SK-N-SH (cell line): ENCODE data around the gene ZNF24. TPM values are rescaled to one million over a fixed set of nuclear protein-coding genes. Genes with fewer than 3 reads are reported as not detected.

Experiments used
- CTCF ChIA-PET: fragments of 300-600, 350-600 bp; formaldehyde crosslinking; extraction: SDS; loops from one replicate; lab custom pipeline; 2021; lab: Yijun Ruan, JAX
- POLR2A ChIA-PET: fragments of 350-600 bp; sonication (Branson Sonifier 250); formaldehyde crosslinking; extraction: SDS; loops from one replicate; lab custom pipeline; 2020; ENCODE audit warnings: antibody characterized with exemption, inconsistent platforms; lab: Yijun Ruan, JAX
- DNase-seq: peaks from one replicate; pipeline ENCODE4 v3.0.0; 2012
- H2AFZ ChIP-seq: fragments of 200-600 bp; sonication (generic); 2 replicates; pipeline ENCODE4 v1.8.1; 2016; ENCODE audit warnings: antibody characterized with exemption, mild to moderate bottlenecking, low read depth
- H3F3A ChIP-seq: fragments of 200-600 bp; sonication (generic); replicated peaks from 2 replicates; pipeline ENCODE3; 2016; ENCODE audit warnings: antibody characterized with exemption, mild to moderate bottlenecking; ENCODE audit not compliant: insufficient read depth
- H3K27ac ChIP-seq, 2 experiments: fragments of 200-500 bp in 1 of 2; fragments of 200-600 bp in 1 of 2; sonication (Bioruptor generic) in 1 of 2; sonication (generic), shearing (Covaris generic) in 1 of 2; 2 replicates each; pipeline versions ENCODE4 v1.5.1 to v1.6.1; 2014 to 2016; ENCODE audit warnings: low read depth in 2 of 2, inconsistent platforms in 1 of 2, low read length in 1 of 2, mild to moderate bottlenecking in 1 of 2, mixed read lengths in 1 of 2
- H3K27me3 ChIP-seq: fragments of 200-600 bp; sonication (generic), shearing (Covaris generic); 2 replicates; pipeline ENCODE4 v1.6.1; 2016; ENCODE audit warnings: mixed run types; ENCODE audit not compliant: insufficient read depth
- H3K36me3 ChIP-seq, 2 experiments: fragments of 200-500 bp in 1 of 2; fragments of 200-600 bp in 1 of 2; sonication (Bioruptor generic) in 1 of 2; sonication (generic) in 1 of 2; replicated peaks in 1 of 2; 2 replicates each; pipeline versions ENCODE3 to v1.5.1; 2014 to 2016; ENCODE audit warnings: low read length in 1 of 2, mild to moderate bottlenecking in 1 of 2; ENCODE audit not compliant: insufficient read depth in 2 of 2, control insufficient read depth in 1 of 2
- H3K4me1 ChIP-seq, 2 experiments: fragments of 200-500 bp in 1 of 2; fragments of 200-600 bp in 1 of 2; sonication (Bioruptor generic) in 1 of 2; sonication (generic), shearing (Covaris generic) in 1 of 2; 2 replicates each; pipeline versions ENCODE4 v1.5.1 to v1.6.1; 2014 to 2016; ENCODE audit warnings: low read depth in 1 of 2, low read length in 1 of 2, mixed run types in 1 of 2; ENCODE audit not compliant: insufficient read depth in 2 of 2, control insufficient read depth in 1 of 2
- H3K4me2 ChIP-seq: fragments of 200-600 bp; sonication (generic), shearing (Covaris generic); 2 replicates; pipeline ENCODE4 v1.6.1; 2017; ENCODE audit warnings: mixed run types
- H3K4me3 ChIP-seq, 2 experiments: fragments of 200-500 bp in 1 of 2; fragments of 200-600 bp in 1 of 2; sonication (Bioruptor generic) in 1 of 2; sonication (generic), shearing (Covaris generic) in 1 of 2; 2 replicates each; pipeline versions ENCODE4 v1.5.1 to v1.8.1; 2014 to 2016; ENCODE audit warnings: low read depth in 2 of 2, inconsistent platforms in 1 of 2, low read length in 1 of 2, mild to moderate bottlenecking in 1 of 2, mixed read lengths in 1 of 2, moderate library complexity in 1 of 2
- H3K79me2 ChIP-seq: fragments of 200-600 bp; sonication (generic); 2 replicates; pipeline ENCODE4 v1.8.1; 2017; ENCODE audit warnings: mild to moderate bottlenecking; ENCODE audit not compliant: insufficient read depth
- H3K9ac ChIP-seq: fragments of 200-600 bp; sonication (generic); 2 replicates; pipeline ENCODE4 v1.6.1; 2017; ENCODE audit warnings: mixed run types
- H3K9me2 ChIP-seq: fragments of 200-600 bp; sonication (generic); 2 replicates; pipeline ENCODE4 v1.6.1; 2017; ENCODE audit warnings: mixed run types
- H3K9me3 ChIP-seq: fragments of 200-600 bp; sonication (generic); 2 replicates; pipeline ENCODE4 v1.6.1; 2017; ENCODE audit warnings: mixed run types, mild to moderate bottlenecking, moderate library complexity
- H4K20me1 ChIP-seq: fragments of 200-600 bp; sonication (generic); 2 replicates; pipeline ENCODE4 v1.6.1; 2017; ENCODE audit warnings: mild to moderate bottlenecking, mixed run types; ENCODE audit not compliant: insufficient read depth
- CTCF ChIP-seq: fragments of 200-600 bp; sonication (generic); IDR thresholded peaks from 2 replicates; pipeline ENCODE4 v1.6.1; 2017; ENCODE audit warnings: antibody characterized with exemption, mild to moderate bottlenecking, moderate library complexity
- ELF1 ChIP-seq: IDR thresholded peaks from 2 replicates; pipeline ENCODE4 v1.4.0; 2012
- EP300 ChIP-seq, 2 experiments: IDR thresholded peaks; 2 replicates each; pipeline versions ENCODE4 v1.4.0 to v1.6.1; 2012; ENCODE audit warnings: borderline replicate concordance in 1 of 2, low read depth in 1 of 2, low read length in 1 of 2
- FOSL2 ChIP-seq: IDR thresholded peaks from 2 replicates; pipeline ENCODE4 v1.4.0; 2012; ENCODE audit warnings: low read depth, mild to moderate bottlenecking, moderate library complexity, borderline replicate concordance
- FOXM1 ChIP-seq: IDR thresholded peaks from 2 replicates; pipeline ENCODE4 v1.4.0; 2012; ENCODE audit warnings: low read depth, mild to moderate bottlenecking
- GABPA ChIP-seq: IDR thresholded peaks from 2 replicates; pipeline ENCODE4 v1.4.0; 2012; ENCODE audit warnings: low read depth, mild to moderate bottlenecking
- JUND ChIP-seq: IDR thresholded peaks from 2 replicates; pipeline ENCODE4 v1.4.0; 2012
- MXI1 ChIP-seq: IDR thresholded peaks from 2 replicates; pipeline ENCODE4 v1.6.1; 2012; ENCODE audit warnings: mild to moderate bottlenecking, low read depth, low read length, improper control_type of control experiment
- NFIC ChIP-seq: IDR thresholded peaks from 2 replicates; pipeline ENCODE4 v1.4.0; 2012; ENCODE audit warnings: borderline replicate concordance
- POLR2AphosphoS5 ChIP-seq: IDR thresholded peaks from 2 replicates; pipeline ENCODE4 v1.6.1; 2012; ENCODE audit warnings: low read depth, low read length
- RAD21 ChIP-seq: IDR thresholded peaks from 2 replicates; pipeline ENCODE4 v1.6.1; 2012; ENCODE audit warnings: mild to moderate bottlenecking, low read length
- RCOR1 ChIP-seq: fragments of 150-350 bp; IDR thresholded peaks from 2 replicates; pipeline ENCODE4 v1.6.1; 2017; ENCODE audit warnings: antibody characterized with exemption, low read length
- RFX5 ChIP-seq: IDR thresholded peaks from 2 replicates; pipeline ENCODE4 v1.6.1; 2012; ENCODE audit warnings: mild to moderate bottlenecking, improper control_type of control experiment, low read length
- SIN3A ChIP-seq: IDR thresholded peaks from 2 replicates; pipeline ENCODE4 v1.6.1; 2012; ENCODE audit warnings: low read depth, mild to moderate bottlenecking, low read length, moderate library complexity, borderline replicate concordance
- SMC3 ChIP-seq: IDR thresholded peaks from 2 replicates; pipeline ENCODE4 v1.6.1; 2012; ENCODE audit warnings: low read depth, low read length, improper control_type of control experiment
- TCF12 ChIP-seq: IDR thresholded peaks from 2 replicates; pipeline ENCODE4 v1.4.0; 2012
- YY1 ChIP-seq: IDR thresholded peaks from 2 replicates; pipeline ENCODE4 v1.4.0; 2012; ENCODE audit warnings: low read depth, mild to moderate bottlenecking
- WGBS: methylation state at CpG from one replicate; pipeline ENCODE4 v1.1.6; 2017; ENCODE audit warnings: low lambda C conversion rate; 5-methylcytosine and 5-hydroxymethylcytosine counted together
- polyA plus RNA-seq, 3 experiments: library from polyadenylated mRNA; depleted of rRNA; stranded (reverse); fragments of >200 nt; gene quantifications; 2 replicates each; pipeline ENCODE4 v1.2.3, GENCODE V29; 2012
- TF ChIP-seq, protein P1 (sequence below): fragments of 150-350 bp; IDR thresholded peaks from 2 replicates; pipeline ENCODE4 v1.6.1; 2017; ENCODE audit warnings: antibody characterized with exemption, low read length, low read depth, borderline replicate concordance
- TF ChIP-seq, protein P2 (sequence below): IDR thresholded peaks from 2 replicates; pipeline ENCODE4 v1.4.0; 2012; ENCODE audit warnings: low read depth
- TF ChIP-seq, protein P3 (sequence below): IDR thresholded peaks from 2 replicates; pipeline ENCODE4 v1.4.0; 2012; ENCODE audit warnings: low read depth, borderline replicate concordance

The ZNF24 gene
- polyA plus RNA-seq, 1 of the 3 experiments (the other 2 are of a cell fraction), result 6.9 TPM

- Histone ChIP-seq H3K36me3 (no peaks in the 10 kb centered on the region), H3K4me1 (peaks cover 0 to 4% of the 10 kb centered on the region in 2 experiments; a peak in 1 of 4 replicates), H3K9me3 (no peaks in the 10 kb centered on the region), H3K27ac (no peak overlapping the region), H3K4me3 (no peak overlapping the region), H3K27me3 (peaks cover 5% of the 10 kb centered on the region; the same call in 1 of the 2 replicates), H3K4me2 (no peak overlapping the region), H3K9me2 (no peaks in the 10 kb centered on the region), H3K79me2 (no peaks in the 10 kb centered on the region), H4K20me1 (no peaks in the 10 kb centered on the region), H3F3A (no peaks in the 10 kb centered on the region), H2AFZ (no peak overlapping the region), H3K9ac (no peak overlapping the region)
- WGBS, result 25% methylated on average over 2 of the region's 2 CpGs
- CTCF ChIA-PET, result no interaction called here
- TF ChIP-seq YY1, result no peak
- no peak for TF ChIP-seq FOSL2
- no peak for TF ChIP-seq SMC3
- TF ChIP-seq, protein P1, sequence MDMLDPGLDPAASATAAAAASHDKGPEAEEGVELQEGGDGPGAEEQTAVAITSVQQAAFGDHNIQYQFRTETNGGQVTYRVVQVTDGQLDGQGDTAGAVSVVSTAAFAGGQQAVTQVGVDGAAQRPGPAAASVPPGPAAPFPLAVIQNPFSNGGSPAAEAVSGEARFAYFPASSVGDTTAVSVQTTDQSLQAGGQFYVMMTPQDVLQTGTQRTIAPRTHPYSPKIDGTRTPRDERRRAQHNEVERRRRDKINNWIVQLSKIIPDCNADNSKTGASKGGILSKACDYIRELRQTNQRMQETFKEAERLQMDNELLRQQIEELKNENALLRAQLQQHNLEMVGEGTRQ, result no peak
- TF ChIP-seq JUND, result no peak
- TF ChIP-seq POLR2AphosphoS5, result no peak
- TF ChIP-seq EP300 (IDR thresholded peaks at IDR 0.05; ENCODE audit: borderline replicate concordance in 1 of 2, low read depth in 1 of 2, low read length in 1 of 2), result no peak
- no peak for TF ChIP-seq GABPA
- no peak for TF ChIP-seq CTCF
- TF ChIP-seq ELF1, result no peak
- no peak for TF ChIP-seq TCF12
- TF ChIP-seq, protein P2, sequence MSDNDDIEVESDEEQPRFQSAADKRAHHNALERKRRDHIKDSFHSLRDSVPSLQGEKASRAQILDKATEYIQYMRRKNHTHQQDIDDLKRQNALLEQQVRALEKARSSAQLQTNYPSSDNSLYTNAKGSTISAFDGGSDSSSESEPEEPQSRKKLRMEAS, result no peak
- TF ChIP-seq NFIC, result no peak
- TF ChIP-seq MXI1, result no peak
- DNase-seq, result no peak
- POLR2A ChIA-PET, result no interaction called here
These were observed 38.9 kb upstream of the ZNF24 start for GRCh38 chr18:35383136-35383535.

GRCh38 chr18:35379421-35379820, 35.2 kb upstream of the ZNF24 start:
- no peak for TF ChIP-seq RFX5
- TF ChIP-seq, protein P3, sequence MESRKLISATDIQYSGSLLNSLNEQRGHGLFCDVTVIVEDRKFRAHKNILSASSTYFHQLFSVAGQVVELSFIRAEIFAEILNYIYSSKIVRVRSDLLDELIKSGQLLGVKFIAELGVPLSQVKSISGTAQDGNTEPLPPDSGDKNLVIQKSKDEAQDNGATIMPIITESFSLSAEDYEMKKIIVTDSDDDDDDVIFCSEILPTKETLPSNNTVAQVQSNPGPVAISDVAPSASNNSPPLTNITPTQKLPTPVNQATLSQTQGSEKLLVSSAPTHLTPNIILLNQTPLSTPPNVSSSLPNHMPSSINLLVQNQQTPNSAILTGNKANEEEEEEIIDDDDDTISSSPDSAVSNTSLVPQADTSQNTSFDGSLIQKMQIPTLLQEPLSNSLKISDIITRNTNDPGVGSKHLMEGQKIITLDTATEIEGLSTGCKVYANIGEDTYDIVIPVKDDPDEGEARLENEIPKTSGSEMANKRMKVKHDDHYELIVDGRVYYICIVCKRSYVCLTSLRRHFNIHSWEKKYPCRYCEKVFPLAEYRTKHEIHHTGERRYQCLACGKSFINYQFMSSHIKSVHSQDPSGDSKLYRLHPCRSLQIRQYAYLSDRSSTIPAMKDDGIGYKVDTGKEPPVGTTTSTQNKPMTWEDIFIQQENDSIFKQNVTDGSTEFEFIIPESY, result no peak
- no peak for TF ChIP-seq FOXM1
- no peak for TF ChIP-seq SIN3A
- TF ChIP-seq, protein P1, result no peak
- TF ChIP-seq ELF1, result no peak
- TF ChIP-seq POLR2AphosphoS5, result no peak
- TF ChIP-seq GABPA, result no peak
- no peak for TF ChIP-seq RCOR1
- no peak for TF ChIP-seq RAD21
- TF ChIP-seq MXI1, result no peak
- TF ChIP-seq NFIC, result no peak
- H3F3A ChIP-seq, result no peaks in the 10 kb centered on the region
- H3K27ac ChIP-seq, result no peak overlapping the region
- no peak for DNase-seq
- CTCF ChIA-PET, result interaction anchor here (1.3 to 3.2 kb wide), 2 partner anchors 29 to 905 kb away, joined by 3 to 10 read pairs; no protein-coding TSS in a partner anchor
- POLR2A ChIA-PET, result no interaction called here
- no peaks in the 10 kb centered on the region for H3K79me2 ChIP-seq
- no peak overlapping the region for H3K9ac ChIP-seq
- H3K4me3 ChIP-seq, result no peak overlapping the region
- 35% methylated on average over 2 of the region's 2 CpGs for WGBS
- H2AFZ ChIP-seq, result no peak overlapping the region
- H4K20me1 ChIP-seq, result no peaks in the 10 kb centered on the region
- H3K9me2 ChIP-seq, result no peaks in the 10 kb centered on the region
- peaks cover 0 to 5% of the 10 kb centered on the region in 2 experiments; a peak in 1 of 4 replicates for H3K4me1 ChIP-seq
- H3K27me3 ChIP-seq, result peaks cover 6% of the 10 kb centered on the region; the same call in 1 of the 2 replicates
- no peak overlapping the region for H3K4me2 ChIP-seq
- H3K9me3 ChIP-seq, result no peaks in the 10 kb centered on the region
- H3K36me3 ChIP-seq, result no peaks in the 10 kb centered on the region
